Measurements from ENCODE around the gene VCL.

VCL gene

DNA sequence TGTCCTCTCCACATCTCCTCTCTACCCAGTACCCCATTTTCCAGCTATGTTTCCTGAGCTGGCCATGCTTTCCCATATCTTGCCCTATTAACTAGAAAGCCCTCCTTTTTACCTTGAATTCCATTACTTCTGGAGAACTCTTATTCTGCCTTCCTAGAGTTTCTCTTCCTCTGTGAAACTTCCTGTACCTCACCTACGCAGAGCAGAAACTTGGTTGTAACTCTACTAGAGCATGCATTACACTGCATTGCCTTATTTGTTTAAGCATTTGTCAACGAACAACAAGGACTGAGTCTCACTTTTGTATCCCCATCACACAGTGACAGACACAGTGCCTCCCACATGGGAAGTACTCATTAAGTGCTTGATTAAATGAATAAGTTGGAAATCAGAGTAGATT is 36.4 kb downstream of the VCL start:
- H3K4me3 ChIP-seq (ENCODE audit: insufficient read depth in 1 of 2, low read depth in 1 of 2, low read length in 2 of 2): no peak overlapping the region
- no peak overlapping the region for H2BK12ac ChIP-seq (ENCODE audit: low read length in 2 of 2)
- H3K27me3 ChIP-seq (ENCODE audit: control insufficient read depth in 1 of 2, insufficient read depth in 1 of 2, low read length in 2 of 2): no peaks in the 10 kb centered on the region
- H2BK5ac ChIP-seq (ENCODE audit: low read depth, low read length, poor library complexity, severe bottlenecking): no peak overlapping the region
- H3K79me1 ChIP-seq (replicated peaks; ENCODE audit: low read length, poor library complexity, severe bottlenecking): no peaks in the 10 kb centered on the region
- 100% methylated on average over 2 of the region's 2 CpGs for WGBS
- peak overlapping the region in 1 of 2 experiments; percentile 21 for H3K18ac ChIP-seq (ENCODE audit: low read depth in 1 of 2, low read length in 2 of 2)
- no peak overlapping the region for H2AK5ac ChIP-seq (ENCODE audit: low read length, severe bottlenecking)
- H3K27ac ChIP-seq (ENCODE audit: low read length, poor library complexity, severe bottlenecking): no peak overlapping the region
- H3K4me1 ChIP-seq (ENCODE audit: control insufficient read depth, insufficient read depth, low read depth, low read length): peaks cover 1% of the 10 kb centered on the region
- no peak for DNase-seq
- no peak overlapping the region for H3K14ac ChIP-seq (ENCODE audit: low read length in 2 of 2)
- no peak overlapping the region for H3K9ac ChIP-seq (ENCODE audit: low read length)
- no peak overlapping the region for H4K91ac ChIP-seq (ENCODE audit: low read length)
- H3K36me3 ChIP-seq (ENCODE audit: control insufficient read depth in 1 of 2, insufficient read depth in 2 of 2, low read depth in 1 of 2, low read length in 2 of 2): peaks cover 10 to 35% of the 10 kb centered on the region in 2 experiments
- H2BK120ac ChIP-seq (ENCODE audit: low read depth, low read length): no peak overlapping the region
- no peak overlapping the region for H3K4me2 ChIP-seq (ENCODE audit: low read length, poor library complexity, severe bottlenecking)
- no peak overlapping the region for H2AFZ ChIP-seq (ENCODE audit: low read depth, low read length)
- H3K4ac ChIP-seq (ENCODE audit: low read depth in 1 of 2, low read length in 2 of 2): no peak overlapping the region
- H4K8ac ChIP-seq (ENCODE audit: low read length): no peak overlapping the region
- H3K23ac ChIP-seq (ENCODE audit: low read length in 2 of 2): no peak overlapping the region
- no peaks in the 10 kb centered on the region for H3K9me3 ChIP-seq (ENCODE audit: control insufficient read depth, low read length)
- H2BK15ac ChIP-seq (ENCODE audit: low read depth, poor library complexity, severe bottlenecking): no peak overlapping the region

GRCh38 chr10:74035303-74035702 is 37.4 kb downstream of the VCL start:
- H3K9me3 ChIP-seq (ENCODE audit: control insufficient read depth, low read length): no peaks in the 10 kb centered on the region
- no peak overlapping the region for H2AK5ac ChIP-seq (ENCODE audit: low read length, severe bottlenecking)
- peak overlapping the region; percentile 27 for H3K9ac ChIP-seq (ENCODE audit: low read length)
- no peak overlapping the region for H3K18ac ChIP-seq (ENCODE audit: low read depth in 1 of 2, low read length in 2 of 2)
- no peak for DNase-seq
- no peak overlapping the region for H3K4ac ChIP-seq (ENCODE audit: low read depth in 1 of 2, low read length in 2 of 2)
- H3K36me3 ChIP-seq (ENCODE audit: control insufficient read depth in 1 of 2, insufficient read depth in 2 of 2, low read depth in 1 of 2, low read length in 2 of 2): peaks cover 10 to 31% of the 10 kb centered on the region in 2 experiments
- H4K8ac ChIP-seq (ENCODE audit: low read length): no peak overlapping the region
- no peak overlapping the region for H2BK120ac ChIP-seq (ENCODE audit: low read depth, low read length)
- H3K27me3 ChIP-seq (ENCODE audit: control insufficient read depth in 1 of 2, insufficient read depth in 1 of 2, low read length in 2 of 2): no peaks in the 10 kb centered on the region
- H3K14ac ChIP-seq (ENCODE audit: low read length in 2 of 2): no peak overlapping the region
- H2BK15ac ChIP-seq (ENCODE audit: low read depth, poor library complexity, severe bottlenecking): no peak overlapping the region
- H2AFZ ChIP-seq (ENCODE audit: low read depth, low read length): no peak overlapping the region
- H3K23ac ChIP-seq (ENCODE audit: low read length in 2 of 2): no peak overlapping the region
- H2BK5ac ChIP-seq (ENCODE audit: low read depth, low read length, poor library complexity, severe bottlenecking): no peak overlapping the region
- no peak overlapping the region for H2BK12ac ChIP-seq (ENCODE audit: low read length in 2 of 2)
- H3K4me3 ChIP-seq (ENCODE audit: insufficient read depth in 1 of 2, low read depth in 1 of 2, low read length in 2 of 2): no peak overlapping the region
- H3K4me2 ChIP-seq (ENCODE audit: low read length, poor library complexity, severe bottlenecking): no peak overlapping the region
- H4K91ac ChIP-seq (ENCODE audit: low read length): no peak overlapping the region
- H3K4me1 ChIP-seq (ENCODE audit: control insufficient read depth, insufficient read depth, low read depth, low read length): peaks cover 1% of the 10 kb centered on the region
- H3K79me1 ChIP-seq (replicated peaks; ENCODE audit: low read length, poor library complexity, severe bottlenecking): no peaks in the 10 kb centered on the region
- peak overlapping the region; percentile 46 for H3K27ac ChIP-seq (ENCODE audit: low read length, poor library complexity, severe bottlenecking)
- no CpG with 5 or more reads among the region's 1 CpG for WGBS

- no peaks in the 10 kb centered on the region for H3K9me3 ChIP-seq (ENCODE audit: control insufficient read depth, low read length)
- H2AFZ ChIP-seq (ENCODE audit: low read depth, low read length): no peak overlapping the region
- no peak overlapping the region for H2AK5ac ChIP-seq (ENCODE audit: low read length, severe bottlenecking)
- no peak for DNase-seq
- H3K27me3 ChIP-seq (ENCODE audit: control insufficient read depth in 1 of 2, insufficient read depth in 1 of 2, low read length in 2 of 2): no peaks in the 10 kb centered on the region
- no peak overlapping the region for H2BK5ac ChIP-seq (ENCODE audit: low read depth, low read length, poor library complexity, severe bottlenecking)
- no peak overlapping the region for H3K4me2 ChIP-seq (ENCODE audit: low read length, poor library complexity, severe bottlenecking)
- H3K18ac ChIP-seq (ENCODE audit: low read depth in 1 of 2, low read length in 2 of 2): no peak overlapping the region
- no peak overlapping the region for H3K4me3 ChIP-seq (ENCODE audit: insufficient read depth in 1 of 2, low read depth in 1 of 2, low read length in 2 of 2)
- no peak overlapping the region for H3K23ac ChIP-seq (ENCODE audit: low read length in 2 of 2)
- WGBS: 82% methylated on average over 1 of the region's 4 CpGs
- H2BK15ac ChIP-seq (ENCODE audit: low read depth, poor library complexity, severe bottlenecking): no peak overlapping the region
- H3K79me1 ChIP-seq (replicated peaks; ENCODE audit: low read length, poor library complexity, severe bottlenecking): no peaks in the 10 kb centered on the region
- H2BK120ac ChIP-seq (ENCODE audit: low read depth, low read length): no peak overlapping the region
- peaks cover 1% of the 10 kb centered on the region for H3K4me1 ChIP-seq (ENCODE audit: control insufficient read depth, insufficient read depth, low read depth, low read length)
- no peak overlapping the region for H3K14ac ChIP-seq (ENCODE audit: low read length in 2 of 2)
- H3K4ac ChIP-seq (ENCODE audit: low read depth in 1 of 2, low read length in 2 of 2): no peak overlapping the region
- H4K91ac ChIP-seq (ENCODE audit: low read length): no peak overlapping the region
- H3K36me3 ChIP-seq (ENCODE audit: control insufficient read depth in 1 of 2, insufficient read depth in 2 of 2, low read depth in 1 of 2, low read length in 2 of 2): peaks cover 10 to 27% of the 10 kb centered on the region in 2 experiments
- H4K8ac ChIP-seq (ENCODE audit: low read length): no peak overlapping the region
- no peak overlapping the region for H3K9ac ChIP-seq (ENCODE audit: low read length)
- H3K27ac ChIP-seq (ENCODE audit: low read length, poor library complexity, severe bottlenecking): no peak overlapping the region
- no peak overlapping the region for H2BK12ac ChIP-seq (ENCODE audit: low read length in 2 of 2)
Measured at GRCh38 chr10:74036474-74036873, 38.6 kb downstream of the VCL start.

DNA sequence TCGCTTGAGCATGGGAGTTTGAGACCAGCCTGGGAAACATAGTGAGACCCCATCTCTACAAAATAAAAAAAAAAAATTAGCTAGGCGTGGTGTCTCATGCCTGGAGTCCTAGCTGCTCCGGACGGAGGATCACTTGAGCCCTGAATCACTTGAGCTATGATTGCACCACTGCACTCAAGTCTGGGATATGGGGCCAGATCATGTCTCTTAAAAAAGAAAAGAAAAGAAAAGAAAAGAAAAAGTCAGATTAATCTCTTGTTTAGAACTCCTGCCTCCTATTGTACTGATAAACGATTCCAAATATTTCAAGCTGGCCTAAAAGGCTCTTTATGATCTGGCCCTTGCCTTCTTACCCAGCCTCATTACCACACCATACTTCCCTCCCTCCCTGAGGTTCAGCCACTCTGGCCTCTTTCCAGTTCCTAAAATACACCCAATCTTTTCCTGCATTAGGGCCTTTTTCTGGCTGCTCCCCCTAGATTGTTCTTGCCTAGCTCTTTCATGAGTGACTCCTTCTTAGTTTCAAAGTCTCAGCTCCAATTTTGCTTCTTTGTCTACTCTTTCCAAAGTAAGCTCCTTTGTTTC is 41.7 kb downstream of the VCL start:
- Histone ChIP-seq H2AFZ (ENCODE audit: low read depth, low read length) (no peak overlapping the region), H2BK12ac (ENCODE audit: low read length in 2 of 2) (no peak overlapping the region), H3K9ac (ENCODE audit: low read length) (peak overlapping the region; percentile 70), H2BK15ac (ENCODE audit: low read depth, poor library complexity, severe bottlenecking) (no peak overlapping the region), H3K4ac (ENCODE audit: low read depth in 1 of 2, low read length in 2 of 2) (no peak overlapping the region), H3K27ac (ENCODE audit: low read length, poor library complexity, severe bottlenecking) (no peak overlapping the region), H2BK5ac (ENCODE audit: low read depth, low read length, poor library complexity, severe bottlenecking) (no peak overlapping the region), H3K4me3 (ENCODE audit: insufficient read depth in 1 of 2, low read depth in 1 of 2, low read length in 2 of 2) (peak overlapping the region in 1 of 2 experiments; percentile 45), H4K8ac (ENCODE audit: low read length) (no peak overlapping the region), H2AK5ac (ENCODE audit: low read length, severe bottlenecking) (no peak overlapping the region), H3K79me1 (replicated peaks; ENCODE audit: low read length, poor library complexity, severe bottlenecking) (peaks cover 2% of the 10 kb centered on the region), H3K23ac (ENCODE audit: low read length in 2 of 2) (no peak overlapping the region), H3K4me1 (ENCODE audit: control insufficient read depth, insufficient read depth, low read depth, low read length) (peaks cover 3% of the 10 kb centered on the region), H3K14ac (ENCODE audit: low read length in 2 of 2) (no peak overlapping the region), H3K36me3 (ENCODE audit: control insufficient read depth in 1 of 2, insufficient read depth in 2 of 2, low read depth in 1 of 2, low read length in 2 of 2) (peaks cover 13 to 33% of the 10 kb centered on the region in 2 experiments), H3K9me3 (ENCODE audit: control insufficient read depth, low read length) (no peaks in the 10 kb centered on the region), H4K91ac (ENCODE audit: low read length) (no peak overlapping the region), H3K18ac (ENCODE audit: low read depth in 1 of 2, low read length in 2 of 2) (no peak overlapping the region), H2BK120ac (ENCODE audit: low read depth, low read length) (no peak overlapping the region), H3K27me3 (ENCODE audit: control insufficient read depth in 1 of 2, insufficient read depth in 1 of 2, low read length in 2 of 2) (no peaks in the 10 kb centered on the region), H3K4me2 (ENCODE audit: low read length, poor library complexity, severe bottlenecking) (no peak overlapping the region)
- WGBS: 69% methylated on average over 5 of the region's 5 CpGs
- peak; percentile 80 for DNase-seq

Data from mesenchymal stem cell (in vitro differentiated cells and primary cell).